NCI-H146 treated with DMSO at 0.1 percent for 48 hours (cell line): Measurements from ENCODE around the gene PSMA7.

Source experiments
- DNase-seq: peaks from one replicate; lab custom pipeline; 2025; ENCODE audit not compliant: unreplicated experiment; lab: John Stamatoyannopoulos, UW

PSMA7 gene

GRCh38 chr20:62137478-62138203 lies 5.6 kb downstream of the PSMA7 start:
- no peak for DNase-seq

GRCh38 chr20:62137092-62137384 lies 6.2 kb downstream of the PSMA7 start:
- no peak for DNase-seq

- peak; percentile 18 for DNase-seq
Observed at GRCh38 chr20:62136283-62137091, 6.7 kb downstream of the PSMA7 start.

GRCh38 chr20:62135573-62136266 lies 7.5 kb downstream of the PSMA7 start:
- no peak for DNase-seq

GRCh38 chr20:62134735-62135231 lies 8.4 kb downstream of the PSMA7 start:
- no peak for DNase-seq

- DNase-seq = no peak
Observed at GRCh38 chr20:62133864-62134263, 9.3 kb downstream of the PSMA7 start.

- DNase-seq = no peak
Observed at GRCh38 chr20:62133051-62133845, 9.9 kb downstream of the PSMA7 start.

GRCh38 chr20:62132421-62132820 lies 10.8 kb downstream of the PSMA7 start:
- no peak for DNase-seq

GRCh38 chr20:62131560-62132320 lies 11.5 kb downstream of the PSMA7 start:
- DNase-seq = no peak

- DNase-seq = no peak
Observed at GRCh38 chr20:62129731-62130531, 13.3 kb downstream of the PSMA7 start.

- DNase-seq = no peak
Observed at GRCh38 chr20:62128502-62128901, 14.7 kb downstream of the PSMA7 start.

- no peak for DNase-seq
Observed at GRCh38 chr20:62127799-62128198, 15.4 kb downstream of the PSMA7 start.

GRCh38 chr20:62126141-62126540 lies 17.1 kb downstream of the PSMA7 start:
- DNase-seq = no peak

GRCh38 chr20:62123450-62124118 lies 19.6 kb downstream of the PSMA7 start:
- DNase-seq = no peak

- DNase-seq = peak; percentile 65
Observed at GRCh38 chr20:62122654-62123449, 20.3 kb downstream of the PSMA7 start.

GRCh38 chr20:62121776-62122653 lies 21.2 kb downstream of the PSMA7 start, which contains the start of gene LSM14B:
Gene LSM14B, plus strand, starts transcription at chr20:62122475. Its CDS starts 192 bp downstream, at chr20:62122667.
- peak; percentile 88 for DNase-seq
